GM23248 (cell line): ENCODE data around the gene WDR93. TPM values are rescaled to one million over a fixed set of nuclear protein-coding genes. Genes with fewer than 3 reads are reported as not detected.

ENCODE experiments used
- DNase-seq: peaks from one replicate; pipeline ENCODE4 v3.0.0-alpha.2; 2015
- H2AFZ ChIP-seq: fragments of 200-600 bp; sonication (generic); 2 replicates; pipeline ENCODE4 v1.6.1; 2016; ENCODE audit warnings: antibody characterized with exemption
- H3F3A ChIP-seq: fragments of 200-600 bp; sonication (generic); 2 replicates; pipeline ENCODE4 v1.6.1; 2016; ENCODE audit warnings: mild to moderate bottlenecking, antibody characterized with exemption, mixed run types; ENCODE audit not compliant: insufficient read depth
- H3K27ac ChIP-seq: fragments of 200-600 bp; sonication (generic); 2 replicates; pipeline ENCODE4 v1.5.1; 2016; ENCODE audit warnings: mild to moderate bottlenecking
- H3K27me3 ChIP-seq: fragments of 200-600 bp; sonication (generic); replicated peaks from 2 replicates; pipeline ENCODE4 v1.6.1; 2016; ENCODE audit warnings: mild to moderate bottlenecking; ENCODE audit not compliant: insufficient read depth
- H3K36me3 ChIP-seq: fragments of 200-600 bp; sonication (generic); 2 replicates; pipeline ENCODE4 v1.6.1; 2016; ENCODE audit warnings: low read depth, mild to moderate bottlenecking
- H3K4me1 ChIP-seq: fragments of 200-600 bp; sonication (generic); 2 replicates; pipeline ENCODE4 v1.6.1; 2016; ENCODE audit warnings: mild to moderate bottlenecking; ENCODE audit not compliant: insufficient read depth
- H3K4me2 ChIP-seq: fragments of 200-600 bp; sonication (generic); one replicate; pipeline ENCODE4 v1.6.1; 2016; ENCODE audit warnings: mild to moderate bottlenecking; ENCODE audit not compliant: unreplicated experiment
- H3K4me3 ChIP-seq: fragments of 200-600 bp; sonication (generic); 2 replicates; pipeline ENCODE4 v1.5.1; 2016; ENCODE audit warnings: mild to moderate bottlenecking
- H3K79me2 ChIP-seq: fragments of 200-600 bp; sonication (generic); 2 replicates; pipeline ENCODE4 v1.6.1; 2016; ENCODE audit warnings: mild to moderate bottlenecking; ENCODE audit not compliant: insufficient read depth
- H3K9ac ChIP-seq: fragments of 200-600 bp; sonication (generic); 2 replicates; pipeline ENCODE4 v1.6.1; 2016; ENCODE audit warnings: mild to moderate bottlenecking
- H3K9me2 ChIP-seq: fragments of 200-600 bp; sonication (generic); 2 replicates; pipeline ENCODE4 v1.6.1; 2016; ENCODE audit warnings: mixed run types, mild to moderate bottlenecking, moderate library complexity; ENCODE audit not compliant: insufficient read depth
- H3K9me3 ChIP-seq: fragments of 200-600 bp; sonication (generic); one replicate; pipeline ENCODE4 v1.6.1; 2017; ENCODE audit warnings: low read depth
- H4K20me1 ChIP-seq: fragments of 200-600 bp; sonication (generic); 2 replicates; pipeline ENCODE4 v1.6.0; 2016; ENCODE audit not compliant: insufficient read depth
- EZH2 ChIP-seq: fragments of 200-600 bp; sonication (generic); IDR thresholded peaks from 2 replicates; pipeline ENCODE4 v1.6.1; 2018; ENCODE audit warnings: antibody characterized with exemption, mild to moderate bottlenecking; ENCODE audit not compliant: insufficient read depth, poor library complexity, severe bottlenecking
- EZH2phosphoT487 ChIP-seq: fragments of 200-600 bp; sonication (generic); IDR thresholded peaks from 2 replicates; pipeline ENCODE4 v1.6.1; 2018; ENCODE audit warnings: antibody characterized with exemption, moderate library complexity, mild to moderate bottlenecking, low read depth; ENCODE audit not compliant: insufficient read depth
- WGBS, 2 experiments: methylation state at CpG; one replicate each; pipeline ENCODE4 v1.1.6; 2015 to 2017; ENCODE audit warnings: low lambda C conversion rate in 2 of 2, low coverage in 1 of 2; ENCODE audit errors: missing lambda C conversion rate in 2 of 2; 5-methylcytosine and 5-hydroxymethylcytosine counted together
- in situ Hi-C: fragments of 300-500 bp; cut with MboI; formaldehyde crosslinking; loops from 2 replicates; pipeline ENCODE4 v1.15.0; 2020
- polyA plus RNA-seq: library from polyadenylated mRNA; unstranded; fragments of >200 nt; fragmentation: Nextera tagmentation; extraction: Ambion mirVana; gene quantifications from 2 replicates; pipeline ENCODE4 v1.2.1, GENCODE V29; 2016
- total RNA-seq: library from RNA; depleted of rRNA; stranded (reverse); fragments of >200 nt; shearing (Covaris generic); gene quantifications from 2 replicates; pipeline ENCODE4 v1.2.3, GENCODE V29; 2014

Gene WDR93
- total and polyA plus RNA-seq, 2 experiments from 2014 or later, result 0.10 TPM; not detected in 1

DNA sequence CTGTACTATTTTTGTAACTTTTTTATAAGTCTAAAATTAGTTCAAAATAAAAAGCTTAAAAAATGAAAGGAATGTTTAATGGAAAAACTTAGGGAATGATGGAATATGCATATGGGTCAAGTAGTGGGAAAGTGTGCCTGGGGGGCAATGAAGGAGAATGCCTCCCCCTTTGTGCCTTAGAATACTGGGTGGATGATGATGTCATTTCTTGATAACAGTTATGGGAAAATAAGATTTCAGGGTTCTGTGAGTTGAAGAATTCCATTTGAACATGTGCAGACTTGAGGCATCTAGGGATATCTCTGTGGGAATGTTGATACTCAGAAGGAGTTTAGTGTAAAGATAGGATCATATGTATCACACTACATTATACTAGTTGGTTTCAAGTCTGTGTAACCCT is 13.8 kb downstream of the WDR93 start:
- DNase-seq, result no peak
- no peaks in the 10 kb centered on the region for H3K9me3 ChIP-seq

DNA sequence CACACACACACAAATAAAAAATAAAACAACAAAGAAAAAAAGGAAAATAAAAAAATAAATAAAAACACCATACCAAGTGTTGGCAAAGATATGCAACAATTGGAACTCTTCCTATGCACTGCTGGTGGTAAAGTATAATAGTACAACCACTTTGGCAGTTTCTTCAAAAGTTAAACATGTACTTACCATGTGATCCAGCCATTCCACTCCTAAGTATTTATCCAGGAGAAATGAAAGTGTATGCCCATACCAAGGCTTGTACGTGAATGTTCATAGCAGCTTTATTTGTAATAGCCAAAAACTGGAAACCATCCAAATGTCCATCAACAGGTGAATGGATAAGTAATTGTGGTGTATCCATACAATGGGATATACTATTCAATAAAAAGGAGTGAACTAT is 17.0 kb downstream of the WDR93 start:
- H3K4me3 ChIP-seq, result no peak overlapping the region
- no peak overlapping the region for H3K4me2 ChIP-seq
- no peaks in the 10 kb centered on the region for H3K79me2 ChIP-seq
- H3K9me2 ChIP-seq, result no peaks in the 10 kb centered on the region
- no peaks in the 10 kb centered on the region for H4K20me1 ChIP-seq
- H3K36me3 ChIP-seq, result no peaks in the 10 kb centered on the region
- DNase-seq, result no peak
- H3K9ac ChIP-seq, result no peak overlapping the region
- no peaks in the 10 kb centered on the region for H3K4me1 ChIP-seq
- 73 to 96% methylated on average over 1 of the region's 1 CpG for WGBS, 2 experiments
- H3F3A ChIP-seq, result no peaks in the 10 kb centered on the region
- no peak overlapping the region for H3K27ac ChIP-seq
- in situ Hi-C loops, result no loop called here
- TF ChIP-seq EZH2 (no peak), EZH2phosphoT487 (no peak)
- H3K9me3 ChIP-seq, result no peaks in the 10 kb centered on the region
- no peaks in the 10 kb centered on the region for H3K27me3 ChIP-seq
- H2AFZ ChIP-seq, result no peak overlapping the region

More for the DNA sequence above, 13.8 kb downstream of the WDR93 start:
- H3K4me2 ChIP-seq, result no peak overlapping the region
- no peaks in the 10 kb centered on the region for H3K9me2 ChIP-seq
- no peak for TF ChIP-seq EZH2phosphoT487
- TF ChIP-seq EZH2, result no peak
- H3K9ac ChIP-seq, result no peak overlapping the region
- no peaks in the 10 kb centered on the region for H3K27me3 ChIP-seq
- H3K4me3 ChIP-seq, result no peak overlapping the region
- no peaks in the 10 kb centered on the region for H3K79me2 ChIP-seq
- no peaks in the 10 kb centered on the region for H3K4me1 ChIP-seq
- no peak overlapping the region for H2AFZ ChIP-seq
- no peaks in the 10 kb centered on the region for H4K20me1 ChIP-seq
- H3K27ac ChIP-seq, result no peak overlapping the region
- in situ Hi-C loops, result no loop called here
- no peaks in the 10 kb centered on the region for H3F3A ChIP-seq
- H3K36me3 ChIP-seq, result no peaks in the 10 kb centered on the region

DNA sequence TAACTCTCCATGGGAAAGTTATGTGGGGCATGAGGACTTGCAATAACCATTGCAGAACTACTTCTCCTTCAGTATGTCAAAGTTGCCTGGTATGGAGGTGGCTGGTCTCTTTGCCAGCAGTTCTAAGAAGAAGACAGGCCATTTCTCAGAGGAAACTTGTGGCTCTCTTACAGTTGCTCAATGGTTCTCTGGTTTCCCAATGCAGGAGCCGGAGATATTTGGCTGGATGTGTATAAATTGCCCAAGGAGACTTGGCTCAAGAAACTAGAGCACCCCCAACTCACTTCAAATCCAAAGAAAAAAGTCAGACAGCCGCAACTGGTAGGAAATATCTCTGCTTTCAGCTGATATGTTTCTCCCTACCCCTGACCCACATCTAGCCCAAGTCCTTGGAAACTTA is 24.2 kb downstream of the WDR93 start:
- Histone ChIP-seq H2AFZ (no peak overlapping the region), H3K4me2 (no peak overlapping the region), H3K4me3 (no peak overlapping the region), H3K9me2 (no peaks in the 10 kb centered on the region), H3K79me2 (no peaks in the 10 kb centered on the region), H3K27me3 (no peaks in the 10 kb centered on the region), H3K36me3 (no peaks in the 10 kb centered on the region), H3K9ac (no peak overlapping the region), H3K27ac (no peak overlapping the region), H4K20me1 (no peaks in the 10 kb centered on the region), H3F3A (no peaks in the 10 kb centered on the region), H3K9me3 (no peaks in the 10 kb centered on the region), H3K4me1 (no peaks in the 10 kb centered on the region)
- DNase-seq, result peak; percentile 5
- WGBS, 2 experiments, result 67 to 73% methylated on average over 2 of the region's 2 CpGs
- in situ Hi-C loops, result no loop called here
- no peak for TF ChIP-seq EZH2
- TF ChIP-seq EZH2phosphoT487, result no peak

DNA sequence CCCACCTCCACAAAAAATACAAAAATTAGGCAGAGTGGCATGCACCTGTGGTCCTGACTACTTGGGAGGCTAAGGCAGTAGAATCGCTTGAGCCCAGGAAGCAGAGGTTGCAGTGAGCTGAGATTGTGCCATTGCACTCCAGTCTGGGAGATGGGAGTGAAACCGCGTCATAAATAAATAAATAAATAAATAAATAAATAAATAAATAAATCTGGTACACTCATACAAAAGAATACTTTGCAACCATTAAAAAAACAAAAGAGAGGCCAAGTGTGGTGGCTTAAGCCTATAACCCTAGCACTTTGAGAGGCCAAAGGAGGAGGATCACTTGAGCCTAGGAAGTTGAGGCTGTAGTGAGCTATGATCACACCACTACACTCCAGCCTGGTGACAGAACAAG is 32.4 kb downstream of the WDR93 start:
- 68 to 75% methylated on average over 3 of the region's 3 CpGs for WGBS, 2 experiments

DNA sequence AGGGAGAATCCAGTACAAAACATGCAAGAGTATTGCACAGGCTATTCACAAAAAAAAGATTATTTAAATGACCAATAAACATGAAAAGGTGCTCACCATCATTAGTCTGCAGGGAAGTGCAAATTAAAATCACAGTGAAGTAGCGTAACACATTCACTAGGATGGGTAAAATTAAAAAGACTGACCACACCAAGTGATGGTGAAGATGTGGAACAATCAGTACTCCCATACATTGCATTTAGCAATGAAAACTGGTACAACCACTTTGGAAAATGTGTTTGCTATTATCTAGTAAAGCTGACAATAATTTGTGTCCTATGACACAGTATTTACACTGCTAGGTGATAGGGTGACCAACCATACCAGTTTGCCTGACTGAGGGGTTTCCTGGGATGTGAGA is 34.0 kb downstream of the WDR93 start:
- Histone ChIP-seq H3K9ac (no peak overlapping the region), H3K36me3 (no peaks in the 10 kb centered on the region), H4K20me1 (no peaks in the 10 kb centered on the region), H3K79me2 (no peaks in the 10 kb centered on the region), H3K9me3 (no peaks in the 10 kb centered on the region), H3K9me2 (no peaks in the 10 kb centered on the region), H3K4me1 (no peaks in the 10 kb centered on the region), H3K27ac (no peak overlapping the region), H2AFZ (no peak overlapping the region), H3K4me2 (no peak overlapping the region), H3F3A (no peaks in the 10 kb centered on the region), H3K4me3 (no peak overlapping the region), H3K27me3 (peaks cover 10% of the 10 kb centered on the region; the same call in 1 of the 2 replicates)
- 73 to 88% methylated on average over 1 of the region's 1 CpG for WGBS, 2 experiments
- no peak for DNase-seq
- in situ Hi-C loops, result no loop called here
- no peak for TF ChIP-seq EZH2
- no peak for TF ChIP-seq EZH2phosphoT487

More for the DNA sequence above, 32.4 kb downstream of the WDR93 start:
- Histone ChIP-seq H3K4me3 (no peak overlapping the region), H3K9me3 (no peaks in the 10 kb centered on the region), H2AFZ (no peak overlapping the region), H3K4me1 (no peaks in the 10 kb centered on the region), H3K36me3 (no peaks in the 10 kb centered on the region), H3K4me2 (no peak overlapping the region), H3K9me2 (no peaks in the 10 kb centered on the region), H3F3A (no peaks in the 10 kb centered on the region), H3K27ac (no peak overlapping the region), H3K27me3 (peaks cover 10% of the 10 kb centered on the region; the same call in 1 of the 2 replicates), H4K20me1 (no peaks in the 10 kb centered on the region), H3K79me2 (no peaks in the 10 kb centered on the region), H3K9ac (no peak overlapping the region)
- no peak for DNase-seq
- in situ Hi-C loops, result no loop called here
- no peak for TF ChIP-seq EZH2phosphoT487
- TF ChIP-seq EZH2, result no peak
